ENCODE results near the gene ADCYAP1R1.

Gene ADCYAP1R1

GRCh38 chr7:31123726-31124125 lies 71.6 kb downstream of the ADCYAP1R1 start:
- TF ChIP-seq CTCF (IDR thresholded peaks at IDR 0.05): no peak

DNA sequence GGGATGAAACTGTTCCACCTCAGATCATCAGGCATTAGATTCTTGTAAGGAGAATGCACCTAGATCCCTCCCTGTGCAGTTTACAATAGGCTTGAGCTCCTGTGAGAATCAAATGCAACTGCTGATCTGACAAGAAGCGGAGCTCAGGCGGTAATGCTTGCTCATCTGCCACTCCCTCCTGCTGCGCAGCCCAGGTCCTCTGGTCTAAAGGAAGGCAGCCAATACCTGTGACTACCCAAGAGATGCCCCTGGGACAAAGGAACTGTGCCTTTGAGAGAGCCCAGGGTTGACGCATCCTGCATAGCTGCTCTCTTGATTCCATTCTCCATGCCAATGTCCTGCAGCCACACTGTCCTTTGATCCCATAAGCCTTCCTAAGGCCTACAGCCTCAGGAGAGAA lies 73.1 kb downstream of the ADCYAP1R1 start:
- TF ChIP-seq CTCF (IDR thresholded peaks at IDR 0.05): no peak

DNA sequence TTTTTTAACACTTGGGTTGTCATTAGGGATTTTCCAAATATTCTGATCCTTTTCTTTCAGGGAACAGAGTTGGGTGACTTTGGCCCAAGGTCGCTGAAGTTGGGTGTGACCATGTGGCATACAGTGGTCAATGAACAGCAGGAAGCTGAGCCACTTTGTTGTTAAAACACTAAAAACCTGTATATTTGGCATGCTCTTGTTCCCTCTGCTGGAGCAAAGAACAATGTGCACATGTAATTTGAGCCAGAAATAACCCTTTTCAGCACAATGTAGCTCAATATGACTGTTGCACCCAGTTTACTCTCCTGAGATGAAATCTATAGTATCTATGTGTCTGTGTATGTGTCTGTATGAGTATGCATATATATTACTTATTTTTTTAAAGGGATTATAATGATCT lies 74.9 kb downstream of the ADCYAP1R1 start:
- no peak for TF ChIP-seq CTCF (IDR thresholded peaks at IDR 0.05)

GRCh38 chr7:31129067-31129466 lies 77.0 kb downstream of the ADCYAP1R1 start:
- peak; percentile 35 for TF ChIP-seq CTCF (IDR thresholded peaks at IDR 0.05)

DNA sequence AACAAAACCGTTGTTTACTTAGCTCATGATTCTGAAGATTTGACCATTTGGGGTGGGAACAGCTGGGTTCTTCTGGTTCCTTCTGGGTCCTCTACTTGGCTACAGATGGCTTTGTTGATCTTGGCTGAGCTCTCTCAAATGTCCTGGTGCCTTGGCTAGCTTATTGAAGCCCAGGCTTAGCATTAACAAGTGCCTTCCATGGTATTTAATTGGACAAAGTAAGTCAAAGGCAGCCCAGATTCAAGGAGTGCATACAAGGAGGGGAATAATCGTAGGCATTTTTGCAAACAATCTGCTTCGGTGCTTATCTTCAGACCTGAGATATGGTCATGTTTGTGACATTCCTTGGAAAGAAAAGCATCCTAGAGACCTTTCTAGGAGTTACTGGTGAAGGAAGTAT lies 81.4 kb downstream of the ADCYAP1R1 start:
- no peak for TF ChIP-seq CTCF (IDR thresholded peaks at IDR 0.05)

GRCh38 chr7:31134246-31135188 lies 82.4 kb downstream of the ADCYAP1R1 start:
- peak; percentile 71 for TF ChIP-seq CTCF (IDR thresholded peaks at IDR 0.05)

GRCh38 chr7:31137234-31137633 lies 85.1 kb downstream of the ADCYAP1R1 start:
- TF ChIP-seq CTCF (IDR thresholded peaks at IDR 0.05): no peak
